ENCODE data around the gene CCDC30.

DNA sequence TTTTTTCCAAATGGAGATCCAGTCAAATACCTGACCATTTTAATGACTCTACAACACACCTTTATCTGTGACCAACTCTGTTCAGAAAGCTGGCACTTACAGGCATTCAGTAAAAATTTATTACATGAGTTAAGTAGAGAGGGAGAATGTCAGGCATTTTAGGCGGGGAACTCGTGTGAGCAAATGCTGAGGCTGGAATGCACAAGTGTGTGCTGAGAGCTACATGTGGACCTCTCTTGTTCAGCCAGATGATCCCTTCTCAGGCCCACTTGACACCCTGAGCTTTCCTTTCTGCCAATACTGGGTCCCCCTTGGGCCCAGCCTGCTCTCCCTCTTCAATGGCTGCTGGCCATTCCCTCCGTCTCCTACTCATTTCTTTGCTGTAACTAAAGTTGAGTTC, 206.8 kb downstream of the CCDC30 start:
- TF ChIP-seq, protein P1, sequence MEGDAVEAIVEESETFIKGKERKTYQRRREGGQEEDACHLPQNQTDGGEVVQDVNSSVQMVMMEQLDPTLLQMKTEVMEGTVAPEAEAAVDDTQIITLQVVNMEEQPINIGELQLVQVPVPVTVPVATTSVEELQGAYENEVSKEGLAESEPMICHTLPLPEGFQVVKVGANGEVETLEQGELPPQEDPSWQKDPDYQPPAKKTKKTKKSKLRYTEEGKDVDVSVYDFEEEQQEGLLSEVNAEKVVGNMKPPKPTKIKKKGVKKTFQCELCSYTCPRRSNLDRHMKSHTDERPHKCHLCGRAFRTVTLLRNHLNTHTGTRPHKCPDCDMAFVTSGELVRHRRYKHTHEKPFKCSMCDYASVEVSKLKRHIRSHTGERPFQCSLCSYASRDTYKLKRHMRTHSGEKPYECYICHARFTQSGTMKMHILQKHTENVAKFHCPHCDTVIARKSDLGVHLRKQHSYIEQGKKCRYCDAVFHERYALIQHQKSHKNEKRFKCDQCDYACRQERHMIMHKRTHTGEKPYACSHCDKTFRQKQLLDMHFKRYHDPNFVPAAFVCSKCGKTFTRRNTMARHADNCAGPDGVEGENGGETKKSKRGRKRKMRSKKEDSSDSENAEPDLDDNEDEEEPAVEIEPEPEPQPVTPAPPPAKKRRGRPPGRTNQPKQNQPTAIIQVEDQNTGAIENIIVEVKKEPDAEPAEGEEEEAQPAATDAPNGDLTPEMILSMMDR (IDR thresholded peaks at IDR 0.05): no peak
- no peak for TF ChIP-seq POLR2A (IDR thresholded peaks at IDR 0.05)
